Parathyroid adenoma (tissue), 2 donors: ENCODE data around the gene PPME1.

Source experiments
- H2AFZ ChIP-seq: fragments of 300-600 bp; sonication (generic); one replicate; pipeline ENCODE4 v1.7.0; 2017; ENCODE audit warnings: antibody characterized with exemption, mild to moderate bottlenecking
- H3K27ac ChIP-seq: fragments of 300-600 bp; sonication (generic); one replicate; pipeline ENCODE4 v1.7.0; 2017
- H3K27me3 ChIP-seq: fragments of 300-600 bp; sonication (generic); one replicate; pipeline ENCODE4 v1.7.0; 2017; ENCODE audit warnings: low read length; ENCODE audit not compliant: control insufficient read depth, insufficient read depth
- H3K36me3 ChIP-seq: fragments of 300-600 bp; sonication (generic); one replicate; pipeline ENCODE4 v1.7.0; 2017; ENCODE audit warnings: low read length; ENCODE audit not compliant: control insufficient read depth, insufficient read depth
- H3K4me1 ChIP-seq: fragments of 300-600 bp; sonication (generic); one replicate; pipeline ENCODE4 v1.7.0; 2017; ENCODE audit warnings: control low read depth
- H3K4me2 ChIP-seq: fragments of 300-600 bp; sonication (generic); one replicate; pipeline ENCODE4 v1.7.0; 2017; ENCODE audit warnings: low read length
- H3K4me3 ChIP-seq: fragments of 300-600 bp; sonication (generic); one replicate; pipeline ENCODE4 v1.7.0; 2017; ENCODE audit warnings: low read depth, low read length
- H3K79me2 ChIP-seq: fragments of 300-600 bp; sonication (generic); one replicate; pipeline ENCODE4 v1.7.0; 2017; ENCODE audit warnings: control low read depth
- H3K9ac ChIP-seq: fragments of 300-600 bp; sonication (generic); one replicate; pipeline ENCODE4 v1.7.0; 2017; ENCODE audit warnings: mild to moderate bottlenecking
- H3K9me3 ChIP-seq: fragments of 300-600 bp; sonication (generic); one replicate; pipeline ENCODE4 v1.7.0; 2017; ENCODE audit warnings: low read length; ENCODE audit not compliant: control insufficient read depth
- TF ChIP-seq, protein P1 (sequence below): fragments of 300-600 bp; sonication (generic); IDR thresholded peaks from one replicate; pipeline ENCODE4 v1.7.0; 2017; ENCODE audit warnings: antibody characterized with exemption, mild to moderate bottlenecking
- donor health status: primary hyperparathyroidism.

PPME1 gene

DNA sequence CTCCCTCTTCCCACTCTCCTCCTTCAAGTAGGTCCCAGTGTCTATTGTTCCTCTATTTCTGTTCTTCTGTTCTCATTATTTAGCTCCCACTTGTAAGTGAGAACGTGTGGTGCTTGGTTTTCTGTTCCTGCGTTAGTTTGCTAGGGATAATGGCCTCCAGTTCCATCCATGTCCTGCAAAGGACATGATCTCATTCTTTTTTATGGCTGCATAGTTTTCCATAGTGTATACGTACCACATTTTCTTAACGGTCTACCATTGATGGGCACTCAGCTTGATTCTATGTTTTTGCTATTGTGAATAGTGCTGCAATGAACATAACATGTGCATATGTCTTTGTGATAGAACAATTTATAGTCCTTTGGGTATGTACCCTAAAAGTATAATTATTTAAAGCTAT is 26.5 kb upstream of the PPME1 start:
- Histone ChIP-seq H3K27me3 (no peaks in the 10 kb centered on the region), H3K79me2 (no peaks in the 10 kb centered on the region), H3K27ac (no peak overlapping the region), H2AFZ (no peak overlapping the region), H3K36me3 (no peaks in the 10 kb centered on the region), H3K9me3 (no peaks in the 10 kb centered on the region), H3K9ac (no peak overlapping the region), H3K4me1 (no peaks in the 10 kb centered on the region), H3K4me3 (no peak overlapping the region), H3K4me2 (no peak overlapping the region)
- TF ChIP-seq, protein P1, sequence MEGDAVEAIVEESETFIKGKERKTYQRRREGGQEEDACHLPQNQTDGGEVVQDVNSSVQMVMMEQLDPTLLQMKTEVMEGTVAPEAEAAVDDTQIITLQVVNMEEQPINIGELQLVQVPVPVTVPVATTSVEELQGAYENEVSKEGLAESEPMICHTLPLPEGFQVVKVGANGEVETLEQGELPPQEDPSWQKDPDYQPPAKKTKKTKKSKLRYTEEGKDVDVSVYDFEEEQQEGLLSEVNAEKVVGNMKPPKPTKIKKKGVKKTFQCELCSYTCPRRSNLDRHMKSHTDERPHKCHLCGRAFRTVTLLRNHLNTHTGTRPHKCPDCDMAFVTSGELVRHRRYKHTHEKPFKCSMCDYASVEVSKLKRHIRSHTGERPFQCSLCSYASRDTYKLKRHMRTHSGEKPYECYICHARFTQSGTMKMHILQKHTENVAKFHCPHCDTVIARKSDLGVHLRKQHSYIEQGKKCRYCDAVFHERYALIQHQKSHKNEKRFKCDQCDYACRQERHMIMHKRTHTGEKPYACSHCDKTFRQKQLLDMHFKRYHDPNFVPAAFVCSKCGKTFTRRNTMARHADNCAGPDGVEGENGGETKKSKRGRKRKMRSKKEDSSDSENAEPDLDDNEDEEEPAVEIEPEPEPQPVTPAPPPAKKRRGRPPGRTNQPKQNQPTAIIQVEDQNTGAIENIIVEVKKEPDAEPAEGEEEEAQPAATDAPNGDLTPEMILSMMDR: no peak

DNA sequence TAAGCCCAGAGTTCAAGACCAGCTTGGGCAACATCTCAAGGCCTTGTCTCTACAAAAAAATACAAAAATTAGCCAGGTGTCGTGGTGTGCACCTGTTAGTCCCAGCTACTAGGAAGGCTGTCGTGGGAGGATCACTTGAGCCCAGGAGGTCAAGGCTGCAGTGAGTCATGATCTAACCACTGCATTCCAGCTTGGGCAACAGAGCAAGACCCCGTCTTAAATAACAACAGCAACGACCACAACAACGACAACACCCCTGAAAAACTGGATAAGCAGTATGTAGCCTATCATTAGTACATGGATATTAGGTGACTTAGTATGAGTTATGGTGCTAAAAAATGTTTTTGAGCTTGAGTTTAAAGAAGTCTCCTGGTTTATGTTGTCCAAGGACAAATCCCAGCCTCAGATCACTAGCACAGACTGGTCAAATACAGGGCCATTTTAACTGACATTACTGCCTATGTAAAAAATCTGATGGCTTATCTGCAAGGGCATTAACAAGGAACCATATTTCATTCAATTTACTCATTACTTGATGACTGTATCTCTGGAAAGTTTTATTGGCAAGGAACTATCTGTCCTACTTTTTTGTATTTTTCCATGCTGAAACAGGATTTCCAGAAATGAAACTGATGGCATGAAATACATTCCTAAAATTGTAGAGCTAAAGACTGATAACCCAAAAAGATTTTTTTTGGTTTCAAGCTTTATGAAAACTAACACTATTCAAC is 23.7 kb upstream of the PPME1 start:
- no peaks in the 10 kb centered on the region for H3K27me3 ChIP-seq
- H3K4me3 ChIP-seq: no peak overlapping the region
- no peak overlapping the region for H3K27ac ChIP-seq
- H3K9me3 ChIP-seq: no peaks in the 10 kb centered on the region
- no peak overlapping the region for H3K9ac ChIP-seq
- no peak overlapping the region for H3K4me2 ChIP-seq
- H3K4me1 ChIP-seq: no peaks in the 10 kb centered on the region
- no peaks in the 10 kb centered on the region for H3K36me3 ChIP-seq
- H3K79me2 ChIP-seq: no peaks in the 10 kb centered on the region
- no peak overlapping the region for H2AFZ ChIP-seq
- TF ChIP-seq, protein P1: no peak

DNA sequence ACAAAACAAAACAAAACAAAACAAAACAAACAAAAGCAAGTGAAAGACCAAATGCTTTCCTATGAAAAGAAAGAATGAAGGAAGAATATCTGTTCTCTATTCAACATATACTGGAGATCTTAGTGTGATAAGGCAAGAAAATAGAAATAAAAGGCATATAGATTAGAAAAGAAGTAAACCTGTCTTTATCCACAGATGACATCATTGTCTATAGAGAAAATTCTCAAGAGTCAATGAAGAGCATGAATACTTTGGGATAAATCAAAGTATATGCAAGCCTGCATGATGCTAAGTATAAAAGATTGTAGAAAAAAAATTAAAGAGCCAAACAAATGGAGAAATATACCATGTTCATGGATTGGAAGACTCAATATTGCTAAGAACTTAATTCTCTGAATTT is 17.9 kb upstream of the PPME1 start:
- TF ChIP-seq, protein P1: no peak
- Histone ChIP-seq H3K4me2 (no peak overlapping the region), H2AFZ (no peak overlapping the region), H3K27ac (no peak overlapping the region), H3K9ac (no peak overlapping the region), H3K79me2 (no peaks in the 10 kb centered on the region), H3K4me3 (no peak overlapping the region), H3K9me3 (no peaks in the 10 kb centered on the region), H3K27me3 (no peaks in the 10 kb centered on the region), H3K36me3 (no peaks in the 10 kb centered on the region), H3K4me1 (no peaks in the 10 kb centered on the region)

DNA sequence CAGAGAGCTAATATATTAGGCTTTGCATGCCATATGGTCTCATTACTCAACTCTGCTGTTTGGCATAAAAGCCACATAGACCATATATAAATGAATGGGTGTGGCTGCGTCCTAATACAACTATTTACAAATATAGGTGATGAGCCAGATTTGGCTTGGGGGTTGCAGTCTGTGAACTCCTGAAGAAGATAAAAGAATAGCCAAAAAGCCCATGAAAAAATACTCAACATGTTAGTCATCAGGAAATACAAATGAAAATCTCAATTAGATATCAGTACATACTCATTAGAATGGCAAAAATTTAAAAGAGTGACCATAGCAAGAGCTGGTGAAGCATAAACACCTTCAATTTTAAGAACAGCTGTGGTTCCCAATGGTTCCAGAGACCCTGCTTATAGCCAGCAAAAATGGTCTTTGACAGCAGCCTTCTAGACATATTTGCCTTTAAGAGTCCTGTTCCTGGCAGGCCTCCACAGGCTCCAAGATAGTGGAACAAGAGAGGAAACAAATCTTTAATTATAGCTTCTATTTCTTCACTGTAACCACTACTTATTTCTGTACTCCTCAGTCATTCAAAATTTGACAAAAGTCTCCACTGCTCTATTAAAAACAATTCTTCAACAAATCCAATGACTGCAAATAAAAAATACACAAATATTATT is 16.3 kb upstream of the PPME1 start:
- Histone ChIP-seq H2AFZ (no peak overlapping the region), H3K79me2 (no peaks in the 10 kb centered on the region), H3K9ac (no peak overlapping the region), H3K4me3 (no peak overlapping the region), H3K27ac (no peak overlapping the region), H3K4me2 (no peak overlapping the region), H3K9me3 (no peaks in the 10 kb centered on the region), H3K4me1 (no peaks in the 10 kb centered on the region), H3K27me3 (no peaks in the 10 kb centered on the region), H3K36me3 (no peaks in the 10 kb centered on the region)
- TF ChIP-seq, protein P1: no peak
